HG03066 (cell line): ENCODE results near the gene IL17RE.

Experiments
- ATAC-seq: cut with Tn5 transposase; IDR thresholded peaks from one replicate; pipeline ENCODE4 v1.9.1; 2021; ENCODE audit warnings: low read depth; ENCODE audit not compliant: unreplicated experiment

The IL17RE gene

DNA sequence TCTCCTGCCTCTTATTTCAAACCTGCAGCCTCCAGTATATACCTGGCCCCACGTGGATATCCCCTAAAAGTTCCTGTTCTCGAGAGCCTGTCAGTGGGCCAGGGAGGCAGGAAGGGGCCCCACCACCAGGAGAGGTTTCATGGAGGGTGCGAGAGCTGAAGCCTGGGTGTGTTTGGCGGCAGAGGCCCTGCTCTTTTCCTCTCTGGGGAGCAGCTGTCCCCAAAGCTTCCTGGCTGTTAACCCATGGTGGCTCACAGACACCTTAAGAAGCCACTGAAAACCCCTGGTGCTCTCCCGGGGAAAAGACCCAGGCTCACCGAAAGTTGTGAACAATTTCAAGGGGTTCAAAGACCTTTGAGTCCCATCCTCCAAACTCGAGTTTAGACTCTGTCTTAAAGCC lies 48.5 kb downstream of the IL17RE start:
- peak; percentile 23 for ATAC-seq

DNA sequence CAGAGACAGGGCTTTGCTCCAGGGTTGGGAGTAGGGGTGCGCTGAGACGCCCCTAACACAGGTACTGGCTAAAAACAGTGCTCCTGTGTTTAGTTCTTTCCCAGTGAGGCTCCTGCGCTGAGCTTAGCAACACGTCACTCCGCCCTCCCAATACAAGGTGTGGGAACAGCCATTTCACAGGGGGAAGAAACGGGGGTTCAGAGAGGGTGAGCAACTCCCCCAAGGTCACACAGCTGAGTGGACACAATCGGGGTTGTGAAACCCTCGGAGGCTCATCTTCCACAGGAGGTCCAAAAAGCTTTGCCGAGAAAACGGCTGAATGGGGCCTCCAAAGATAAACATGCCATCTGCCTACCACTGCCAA lies 48.9 kb downstream of the IL17RE start:
- peak; percentile 9 for ATAC-seq

DNA sequence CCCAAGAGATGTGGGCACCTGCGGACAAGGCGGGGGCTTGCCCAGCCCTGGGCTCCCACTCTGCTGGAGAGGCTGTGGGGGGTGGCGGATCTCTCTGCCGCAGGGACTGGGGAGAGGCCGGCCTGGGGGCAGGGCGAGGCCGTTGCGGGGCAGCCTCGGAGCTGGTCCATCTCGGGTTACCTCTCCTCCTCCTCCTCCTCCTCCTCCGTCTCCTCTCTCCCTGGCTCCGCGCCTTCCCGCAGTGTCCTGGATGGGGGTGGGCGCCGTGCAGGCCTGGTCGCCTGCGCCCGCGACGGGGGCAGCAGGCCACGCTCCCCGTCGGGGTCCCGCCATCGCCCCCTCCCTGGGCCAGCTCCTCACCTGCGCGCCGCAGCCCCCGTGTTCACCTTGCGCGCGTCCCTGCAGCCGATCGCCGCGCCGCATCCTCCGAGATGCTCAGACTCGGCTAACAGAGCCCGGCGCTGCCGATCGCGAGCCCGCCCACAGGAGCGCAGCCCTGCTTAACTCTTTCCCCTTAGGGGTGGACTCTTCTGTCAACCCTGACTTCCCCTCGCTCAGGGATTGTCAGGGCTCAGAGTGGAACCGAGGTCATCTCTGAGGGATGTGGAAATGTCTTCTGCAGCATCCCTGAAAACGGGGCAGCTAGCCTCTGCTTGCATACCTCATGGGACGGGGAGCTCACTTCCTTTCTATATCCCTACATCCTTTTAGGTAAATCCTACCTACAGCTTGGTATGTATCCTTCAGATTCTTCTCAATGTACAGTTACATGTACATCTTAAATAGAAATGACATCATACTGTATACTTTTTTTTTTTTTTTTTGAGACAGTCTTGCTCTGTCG lies 49.5 kb downstream of the IL17RE start, which contains the start of gene PRRT3:
PRRT3 (minus strand) TSS at position 447 of the 844 bp plus-strand sequence. CDS start 2,293 bp downstream, outside the sequence.
- peak; percentile 65 for ATAC-seq

DNA sequence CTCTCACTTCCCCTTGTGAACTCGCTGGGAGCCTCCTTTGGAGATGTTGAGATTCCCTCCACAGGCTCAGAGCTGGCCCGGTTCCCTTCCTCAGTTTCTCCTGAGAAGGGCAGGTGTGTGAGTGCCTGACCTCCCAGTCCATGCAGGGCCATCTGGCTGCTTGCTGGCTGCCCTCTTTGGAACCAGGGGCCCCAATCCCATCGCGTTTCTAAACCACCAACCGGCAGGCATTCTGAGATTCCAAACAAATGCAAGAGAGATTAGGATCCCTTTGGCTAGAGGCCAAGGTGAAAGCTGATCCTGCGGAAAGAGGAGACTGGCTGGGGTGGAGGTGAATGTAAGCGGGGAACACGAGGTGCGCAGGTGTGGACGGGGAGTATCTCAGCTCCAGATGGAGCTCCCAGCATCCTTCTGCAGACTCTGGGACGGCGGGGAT lies 52.4 kb downstream of the IL17RE start:
- ATAC-seq, result no peak

DNA sequence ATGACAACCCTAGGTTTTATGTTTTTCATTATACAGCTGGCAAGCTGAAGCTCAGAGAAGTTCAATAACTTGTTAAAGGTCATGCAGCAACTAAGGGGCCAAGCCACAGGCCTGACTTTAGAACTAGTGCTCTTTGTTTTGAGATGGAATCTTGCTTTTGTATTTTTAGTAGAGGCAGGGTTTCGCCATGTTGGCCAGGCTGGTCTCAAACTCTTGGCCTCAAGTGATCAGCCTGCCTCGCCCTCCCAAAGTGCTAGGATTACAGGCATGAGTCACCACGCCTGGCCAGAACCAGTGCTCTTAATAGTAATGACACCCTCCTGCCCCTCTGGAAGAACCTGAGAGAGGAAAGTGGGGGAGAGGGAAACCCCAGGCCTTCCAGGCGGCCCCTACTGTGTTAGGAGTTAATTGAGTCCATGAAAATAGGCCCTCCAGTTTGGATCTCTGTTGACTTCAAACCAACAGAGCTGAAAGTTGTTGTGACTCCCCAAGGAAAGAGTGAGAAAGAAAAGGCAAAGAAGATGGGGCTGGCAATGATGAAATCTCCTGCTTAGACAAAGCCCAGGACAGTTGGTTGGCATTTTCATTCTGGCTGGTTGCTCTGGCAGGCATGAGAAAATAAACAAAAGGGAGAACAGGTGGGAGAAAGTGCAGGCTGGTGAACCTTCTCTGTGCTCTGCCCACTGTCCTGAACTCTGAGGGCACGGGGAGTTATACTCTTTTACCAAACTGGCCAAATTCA lies 53.1 kb downstream of the IL17RE start:
- no peak for ATAC-seq

DNA sequence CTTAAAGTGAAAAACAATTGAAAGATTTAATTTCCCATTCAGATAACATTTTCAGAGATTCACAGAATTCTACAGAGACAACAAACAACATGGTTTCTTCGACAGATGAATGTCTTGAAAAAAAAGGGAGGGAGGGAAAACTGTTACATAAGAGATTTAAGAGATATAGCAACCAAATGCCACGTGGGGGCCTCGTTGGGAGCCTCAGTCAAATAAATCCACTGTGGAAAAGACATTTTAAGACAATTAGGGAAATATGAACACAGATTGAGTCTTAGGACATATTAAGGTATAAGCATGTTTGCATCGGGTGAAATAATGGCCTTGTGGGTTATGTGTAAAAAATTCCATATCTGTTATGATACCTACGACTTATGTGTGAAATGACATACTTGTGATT lies 54.6 kb downstream of the IL17RE start:
- no peak for ATAC-seq

DNA sequence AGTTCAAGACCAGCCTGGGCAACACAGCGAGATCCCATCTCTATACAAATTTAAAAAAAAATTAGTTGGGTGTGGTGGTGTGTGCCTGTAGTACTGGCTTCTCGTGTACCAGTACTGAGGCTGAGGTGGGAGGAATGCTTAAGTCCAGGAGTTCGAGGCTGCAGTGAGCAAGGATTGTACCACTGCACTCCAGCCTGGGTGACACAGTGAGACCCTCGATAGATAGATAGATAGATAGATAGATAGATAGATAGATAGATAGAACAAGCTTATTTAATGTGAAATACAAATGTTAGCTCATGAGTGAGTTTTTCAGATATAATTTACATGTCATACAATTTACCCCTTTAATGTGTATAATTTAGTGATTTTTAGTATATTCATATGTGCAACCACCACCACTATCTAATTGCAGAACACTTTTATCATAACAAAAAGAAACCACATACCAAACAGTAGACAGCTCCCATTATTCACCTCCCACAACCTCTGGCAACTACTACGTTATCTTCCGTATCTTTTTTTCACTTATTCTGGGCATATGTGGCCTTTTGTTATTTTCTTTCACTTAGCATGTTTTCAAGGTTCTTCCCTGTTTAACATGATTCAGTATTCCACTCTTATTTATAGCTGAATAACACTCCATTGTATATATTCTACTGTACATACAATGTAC lies 62.7 kb downstream of the IL17RE start:
- no peak for ATAC-seq
